Hepatocyte (in vitro differentiated cells): ENCODE results near the gene SGPP2.

Experiments
- CTCF ChIP-seq: fragments of 200-600 bp; sonication (generic); IDR thresholded peaks from 2 replicates; pipeline ENCODE4 v1.5.1; 2016; ENCODE audit warnings: antibody characterized with exemption, mild to moderate bottlenecking; ENCODE audit not compliant: poor library complexity
- EZH2 ChIP-seq: fragments of 200-600 bp; sonication (generic); IDR thresholded peaks from 2 replicates; pipeline ENCODE4 v1.6.1; 2016; ENCODE audit warnings: antibody characterized with exemption, mild to moderate bottlenecking, borderline replicate concordance

- no peak for TF ChIP-seq EZH2
- no peak for TF ChIP-seq CTCF
Observed at GRCh38 chr2:222609381-222609780, 185.0 kb downstream of the SGPP2 start.
